Psoas muscle (tissue), 8 donors: Measurements from ENCODE around the gene TULP4. TPM values are rescaled to one million over a fixed set of nuclear protein-coding genes. Genes with fewer than 3 reads are reported as not detected.

Source experiments
- ATAC-seq, 4 donors: fragments of 200-7000 bp; cut with Tn5 transposase; one replicate each; pipeline ENCODE4 v1.9.1; 2020; ENCODE audit warnings: moderate library complexity in 3 of 4, mild to moderate bottlenecking in 2 of 4
- DNase-seq, 2 donors: peaks; one replicate each; pipeline ENCODE4 v3.0.0-alpha.2; 2020
- H3K27ac ChIP-seq: fragments of 200-600 bp; one replicate; pipeline ENCODE4 v1.8.0; 2022
- H3K27me3 ChIP-seq, 3 donors: fragments of 200-600 bp in 1 of 3; one replicate each; pipeline versions ENCODE4 v1.6.1 to v1.8.0; 2013 to 2022; ENCODE audit warnings: low read length in 2 of 3, mild to moderate bottlenecking in 2 of 3, moderate library complexity in 1 of 3; ENCODE audit not compliant: insufficient read depth in 3 of 3
- H3K36me3 ChIP-seq, 2 donors: fragments of 200-600 bp in 1 of 2; one replicate each; pipeline versions ENCODE4 v1.6.1 to v1.8.0; 2013 to 2022; ENCODE audit warnings: low read depth in 1 of 2, mild to moderate bottlenecking in 1 of 2, moderate library complexity in 1 of 2; ENCODE audit not compliant: insufficient read depth in 1 of 2
- H3K4me1 ChIP-seq: fragments of 200-600 bp; one replicate; pipeline ENCODE4 v1.8.0; 2022
- H3K4me3 ChIP-seq: fragments of 200-600 bp; one replicate; pipeline ENCODE4 v1.8.0; 2022; ENCODE audit warnings: mild to moderate bottlenecking
- H3K9me3 ChIP-seq: fragments of 200-600 bp; one replicate; pipeline ENCODE4 v1.8.0; 2022
- WGBS, 3 donors: extraction: QIAGEN DNeasy Blood & Tissue Kit; methylation state at CpG; one replicate each; pipeline versions ENCODE4 v1.1.6 to v1.1.7; 2013; 5-methylcytosine and 5-hydroxymethylcytosine counted together
- intact Hi-C, 2 donors: fragments of 100-400 bp; cut with DNase I; formaldehyde crosslinking; loops; one replicate each; pipeline versions ENCODE4 v1.11.0 to v1.14.2; 2022
- polyA plus RNA-seq, 3 donors: library from polyadenylated mRNA; stranded (reverse); fragments of 200-250 nt; gene quantifications; one replicate each; pipeline ENCODE4 v1.2.3, GENCODE V29; 2013
- total RNA-seq, 4 donors: library from RNA; stranded (reverse); fragmentation: NEBNext Ultra II Directional in 2 of 4; extraction: Animal tissue kit (Norgen Biotek cat#: 25700) in 2 of 4; gene quantifications; one replicate each; pipeline versions ENCODE4 v1.2.1 to v1.2.4, GENCODE V29; 2021 to 2023
- TF ChIP-seq, protein P1 (sequence below): fragments of 200-600 bp; IDR thresholded peaks from one replicate; pipeline ENCODE4 v1.8.0; 2022; ENCODE audit warnings: antibody characterized with exemption
- donor health status: healthy with polysubstance abuse.
- donor health status: DM: no; HTN: no; CAD: no; lungs with moderate emphysema.
- donor health status: Bipolar disorder and iron deficiency.
- donor health status: healthy.
- donor health status: DM: yes; HTN: yes; CAD: no.
- donor health status: DM: no; HTN: no; CAD: no.
- donor health status: DM: no; HTN: no; CAD: no.
- donor health status: DM: yes; HTN: yes; CAD: no.

Gene TULP4
- total and polyA plus RNA-seq, 7 donors = 2.2 to 103 (median 63.2) TPM

DNA sequence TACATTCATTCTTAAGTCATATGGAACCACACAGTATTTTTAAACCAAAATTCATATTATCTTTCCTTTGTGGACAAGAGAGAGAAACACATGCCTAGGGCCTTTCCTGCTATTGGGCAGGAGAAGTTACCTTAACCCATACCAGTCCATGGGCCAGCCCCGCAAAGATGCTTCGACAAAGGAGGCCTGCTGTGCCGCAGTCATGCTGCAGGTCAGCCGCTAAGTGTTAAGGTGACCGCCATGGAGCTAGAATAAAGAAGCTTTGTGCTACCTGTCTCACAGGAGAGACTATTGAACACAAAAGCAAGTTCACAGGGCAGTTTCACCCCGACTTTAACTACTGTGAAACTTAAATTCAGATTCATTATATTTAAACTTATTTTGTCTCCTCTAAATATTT, 185.4 kb downstream of the TULP4 start:
- WGBS, 3 donors = 96 to 99% (median 98%) methylated on average over 6 of the region's 6 CpGs
- no peaks in the 10 kb centered on the region for H3K27me3 ChIP-seq
- H3K27ac ChIP-seq = no peak overlapping the region
- ATAC-seq = no peak
- H3K4me1 ChIP-seq = no peaks in the 10 kb centered on the region
- peaks cover 0 to 77% of the 10 kb centered on the region in 2 donors for H3K36me3 ChIP-seq
- H3K4me3 ChIP-seq = no peak overlapping the region
- no peak for DNase-seq
- TF ChIP-seq, protein P1, sequence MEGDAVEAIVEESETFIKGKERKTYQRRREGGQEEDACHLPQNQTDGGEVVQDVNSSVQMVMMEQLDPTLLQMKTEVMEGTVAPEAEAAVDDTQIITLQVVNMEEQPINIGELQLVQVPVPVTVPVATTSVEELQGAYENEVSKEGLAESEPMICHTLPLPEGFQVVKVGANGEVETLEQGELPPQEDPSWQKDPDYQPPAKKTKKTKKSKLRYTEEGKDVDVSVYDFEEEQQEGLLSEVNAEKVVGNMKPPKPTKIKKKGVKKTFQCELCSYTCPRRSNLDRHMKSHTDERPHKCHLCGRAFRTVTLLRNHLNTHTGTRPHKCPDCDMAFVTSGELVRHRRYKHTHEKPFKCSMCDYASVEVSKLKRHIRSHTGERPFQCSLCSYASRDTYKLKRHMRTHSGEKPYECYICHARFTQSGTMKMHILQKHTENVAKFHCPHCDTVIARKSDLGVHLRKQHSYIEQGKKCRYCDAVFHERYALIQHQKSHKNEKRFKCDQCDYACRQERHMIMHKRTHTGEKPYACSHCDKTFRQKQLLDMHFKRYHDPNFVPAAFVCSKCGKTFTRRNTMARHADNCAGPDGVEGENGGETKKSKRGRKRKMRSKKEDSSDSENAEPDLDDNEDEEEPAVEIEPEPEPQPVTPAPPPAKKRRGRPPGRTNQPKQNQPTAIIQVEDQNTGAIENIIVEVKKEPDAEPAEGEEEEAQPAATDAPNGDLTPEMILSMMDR = no peak
- no peaks in the 10 kb centered on the region for H3K9me3 ChIP-seq
- intact Hi-C loops = no loop called here

DNA sequence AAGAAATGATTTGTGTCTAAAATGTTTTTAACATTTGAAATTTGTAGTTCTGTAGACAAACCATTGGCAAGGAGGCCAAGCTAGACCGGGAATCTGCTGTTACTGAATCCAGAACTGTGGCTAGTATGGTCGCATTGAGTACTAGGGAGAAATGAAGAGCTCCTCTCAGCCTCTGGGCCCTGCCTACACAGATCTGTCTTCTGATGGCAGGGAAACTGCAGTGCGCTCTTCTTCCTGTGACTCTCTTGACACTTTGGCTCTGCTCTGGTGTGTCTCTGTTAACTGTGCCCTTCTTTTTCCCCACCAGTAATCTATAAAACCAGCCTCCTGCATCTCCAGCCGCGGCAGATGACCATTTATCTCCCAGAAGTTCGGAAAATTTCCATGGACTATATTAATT, 186.1 kb downstream of the TULP4 start:
- TF ChIP-seq, protein P1 = no peak
- Histone ChIP-seq H3K27me3 (no peaks in the 10 kb centered on the region), H3K36me3 (peaks cover 0 to 77% of the 10 kb centered on the region in 2 donors), H3K4me1 (no peaks in the 10 kb centered on the region), H3K4me3 (no peak overlapping the region), H3K27ac (no peak overlapping the region), H3K9me3 (no peaks in the 10 kb centered on the region)
- intact Hi-C loops = no loop called here
- DNase-seq (no peak), ATAC-seq (no peak)
- WGBS, 3 donors = 98 to 99% (median 98%) methylated on average over 6 of the region's 6 CpGs

DNA sequence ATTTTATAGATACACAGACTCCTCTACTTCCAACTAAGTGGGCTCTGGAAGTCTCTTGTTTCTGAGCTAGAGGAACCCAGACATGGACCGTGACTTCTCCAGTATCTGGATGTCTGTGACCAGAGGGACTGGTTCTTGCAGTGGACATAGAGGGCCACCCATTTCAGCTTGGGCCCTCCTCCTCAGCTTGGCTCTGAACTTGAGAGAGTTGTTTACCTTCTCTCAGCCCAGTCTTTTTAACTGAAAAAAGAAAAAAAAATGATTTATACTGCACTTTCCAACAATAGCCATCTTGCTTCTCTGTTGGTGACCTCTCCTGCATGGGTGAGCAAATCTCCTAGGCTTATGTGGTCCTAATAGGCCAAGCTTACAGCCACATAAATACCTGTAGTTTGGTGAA, 187.3 kb downstream of the TULP4 start:
- WGBS, 3 donors = 82 to 96% (median 91%) methylated on average over 1 of the region's 1 CpG
- Histone ChIP-seq H3K4me1 (no peaks in the 10 kb centered on the region), H3K4me3 (no peak overlapping the region), H3K27ac (peak overlapping the region; percentile 15), H3K36me3 (peaks cover 0 to 65% of the 10 kb centered on the region in 2 donors), H3K9me3 (no peaks in the 10 kb centered on the region), H3K27me3 (no peaks in the 10 kb centered on the region)
- TF ChIP-seq, protein P1 = no peak
- DNase-seq = no peak
- intact Hi-C loops = no loop called here
- ATAC-seq = peak in 3 of 4 donors; percentile 7 to 29 (median 22)

DNA sequence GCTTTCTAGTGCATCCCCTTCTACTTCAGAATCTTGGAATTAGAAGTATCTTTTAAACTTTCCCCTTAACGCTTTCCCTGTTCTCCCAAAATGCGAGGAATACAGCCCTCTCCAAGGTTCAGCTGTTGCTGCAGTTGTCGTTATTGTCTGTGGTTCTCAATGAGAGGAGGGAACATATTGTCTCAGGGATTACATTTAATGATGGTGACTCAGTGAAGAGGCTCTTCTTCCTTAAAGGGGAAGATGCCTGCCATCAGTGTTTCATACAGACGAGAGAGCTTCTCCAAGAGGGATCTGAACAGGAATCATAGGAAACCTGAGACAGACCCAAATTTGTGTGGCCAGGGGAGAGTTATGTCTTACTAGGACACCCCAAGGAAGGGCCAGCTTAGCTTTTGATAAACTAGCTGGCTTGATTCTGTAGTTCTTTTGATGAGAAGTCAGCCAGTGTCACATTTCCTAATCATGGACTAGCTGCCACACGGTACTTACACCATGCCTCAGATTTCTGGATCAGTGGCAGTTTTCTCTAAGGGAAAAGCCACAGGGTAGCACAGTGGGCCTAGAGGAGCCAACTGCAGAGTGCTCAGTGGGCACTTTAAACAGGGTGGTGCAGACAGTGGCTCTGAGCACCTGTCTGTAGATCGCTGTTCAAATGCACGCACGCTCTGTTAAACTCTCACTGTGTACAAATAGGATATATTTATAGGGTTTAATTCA, 187.9 kb downstream of the TULP4 start:
- 60 to 76% (median 62%) methylated on average over 8 of the region's 8 CpGs for WGBS, 3 donors

More for the DNA sequence above, 187.9 kb downstream of the TULP4 start:
- Histone ChIP-seq H3K9me3 (no peaks in the 10 kb centered on the region), H3K36me3 (peaks cover 0 to 64% of the 10 kb centered on the region in 2 donors), H3K27me3 (no peaks in the 10 kb centered on the region), H3K27ac (peak overlapping the region; percentile 15), H3K4me1 (no peaks in the 10 kb centered on the region), H3K4me3 (no peak overlapping the region)
- DNase-seq (no peak), ATAC-seq (peak; percentile 52 to 82 (median 79))
- intact Hi-C loops = loop anchor here in 1 of 2 donors (10.0 kb wide), 1 partner anchor 275 kb away; no protein-coding TSS in a partner anchor
- TF ChIP-seq, protein P1 = no peak
